K562 (cell line): ENCODE measurements around the gene PIGL. TPM values are rescaled to one million over a fixed set of nuclear protein-coding genes. Genes with fewer than 3 reads are reported as not detected.

Source experiments
- ATAC-seq: fragments of 200-7000 bp; cut with Tn5 transposase; 3 replicates; pipeline ENCODE4 v1.9.1; 2020; ENCODE audit warnings: moderate library complexity
- BruUV-seq: library from RNA; stranded (reverse); fragments of 400-500 nt; replicated peaks from 2 replicates; lab custom pipeline; 2021; lab: Mats Ljungman, UMichigan
- CTCF ChIA-PET: fragments of 300-600 bp; formaldehyde crosslinking; extraction: SDS; loops from one replicate; lab custom pipeline; 2021; ENCODE audit warnings: low intra/inter-chr PET ratio; lab: Yijun Ruan, JAX
- POLR2A ChIA-PET: fragments of 300-600, 350-650 bp; sonication (Branson Sonifier 250); formaldehyde crosslinking; extraction: SDS; loops from one replicate; lab custom pipeline; 2021; ENCODE audit warnings: antibody characterized with exemption, inconsistent platforms; lab: Yijun Ruan, JAX
- DNase-seq, 4 experiments: peaks; one replicate each; pipeline versions ENCODE4 v3.0.0 to v3.0.0-alpha.2; 2011 to 2018; ENCODE audit warnings: low spot score in 3 of 4, mixed read lengths in 3 of 4; ENCODE audit errors: extremely low read depth in 1 of 4
- FAIRE-seq: peaks from 2 replicates; lab custom pipeline; 2011; peaks lifted over from hg19 to GRCh38; lab: Jason Lieb, UNC
- H2AFZ ChIP-seq: 2 replicates; pipeline ENCODE4 v1.6.0; 2011; ENCODE audit warnings: low read depth, low read length, control low read depth, inconsistent platforms
- H3K27ac ChIP-seq: fragments of 200-600 bp; 3 replicates; pipeline ENCODE4 v1.8.0; 2011; ENCODE audit warnings: low read depth, mild to moderate bottlenecking, control low read depth, inconsistent platforms, low read length, moderate library complexity, mixed read lengths; ENCODE audit errors: extremely low read depth
- H3K27me3 ChIP-seq, 2 experiments: fragments of 300-600 bp in 1 of 2; 2 replicates in 1 of 2; 3 replicates in 1 of 2; pipeline versions ENCODE4 v1.6.0 to v1.8.0; 2011; ENCODE audit warnings: inconsistent platforms in 2 of 2, low read length in 2 of 2, mild to moderate bottlenecking in 1 of 2, mixed read lengths in 1 of 2, moderate library complexity in 1 of 2; ENCODE audit not compliant: control insufficient read depth in 2 of 2, insufficient read depth in 2 of 2
- H3K36me3 ChIP-seq: fragments of 300-600 bp; 3 replicates; pipeline ENCODE4 v1.8.0; 2011; ENCODE audit warnings: mild to moderate bottlenecking, low read length, inconsistent platforms; ENCODE audit not compliant: control insufficient read depth, insufficient read depth
- H3K4me1 ChIP-seq, 2 experiments: fragments of 200-600 bp in 1 of 2; replicated peaks in 1 of 2; 2 replicates in 1 of 2; 3 replicates in 1 of 2; pipeline versions ENCODE4 v1.5.1 to v1.8.0; 2011; ENCODE audit warnings: inconsistent platforms in 2 of 2, low read length in 2 of 2, mild to moderate bottlenecking in 1 of 2, mixed read lengths in 1 of 2, moderate library complexity in 1 of 2; ENCODE audit not compliant: control insufficient read depth in 2 of 2, insufficient read depth in 2 of 2
- H3K4me2 ChIP-seq: 2 replicates; pipeline ENCODE4 v1.6.1; 2011; ENCODE audit warnings: low read length, control low read depth, inconsistent platforms, mixed read lengths; ENCODE audit not compliant: insufficient read depth
- H3K4me3 ChIP-seq: fragments of 200-600 bp; sonication (generic), shearing (Covaris generic); 2 replicates; pipeline ENCODE4 v1.5.1; 2016; ENCODE audit warnings: control low read depth, inconsistent platforms
- H3K79me2 ChIP-seq: fragments of 200-600 bp; 3 replicates; pipeline ENCODE4 v1.8.0; 2011; ENCODE audit warnings: low read length, inconsistent platforms; ENCODE audit not compliant: control insufficient read depth, insufficient read depth
- H3K9ac ChIP-seq, 2 experiments: 2 replicates each; pipeline versions ENCODE4 v1.6.0 to v1.6.1; 2011; ENCODE audit warnings: low read depth in 2 of 2, low read length in 2 of 2, control low read depth in 1 of 2, inconsistent platforms in 1 of 2, mild to moderate bottlenecking in 1 of 2, mixed read lengths in 1 of 2; ENCODE audit not compliant: insufficient read depth in 1 of 2
- H3K9me1 ChIP-seq: one replicate; pipeline ENCODE4 v1.6.0; 2011; ENCODE audit warnings: inconsistent platforms, mild to moderate bottlenecking, low read length, moderate library complexity; ENCODE audit not compliant: control insufficient read depth, insufficient read depth
- H3K9me3 ChIP-seq: replicated peaks from 2 replicates; pipeline ENCODE4 v1.5.1; 2011; ENCODE audit warnings: low read depth, low read length, inconsistent platforms; ENCODE audit not compliant: control insufficient read depth, insufficient read depth
- H4K20me1 ChIP-seq: replicated peaks from 2 replicates; pipeline ENCODE4 v1.6.1; 2011; ENCODE audit warnings: low read length, inconsistent platforms, mixed read lengths; ENCODE audit not compliant: control insufficient read depth, insufficient read depth
- ARID3B ChIP-seq: fragments of 250-450 bp; sonication (Bioruptor Pico); IDR thresholded peaks from 2 replicates; pipeline ENCODE4 v1.4.0; 2020; ENCODE audit warnings: borderline replicate concordance
- CBFB ChIP-seq: sonication (generic); formaldehyde crosslinking; IDR thresholded peaks from 2 replicates; pipeline ENCODE4 v1.4.0; 2020; ENCODE audit warnings: mild to moderate bottlenecking, missing genetic modification reagents
- CBX5 ChIP-seq: IDR thresholded peaks from 2 replicates; pipeline ENCODE4 v1.6.1; 2014; ENCODE audit warnings: low read depth, borderline replicate concordance
- HOMEZ ChIP-seq: fragments of 250-450 bp; sonication (Bioruptor Pico); IDR thresholded peaks from 2 replicates; pipeline ENCODE4 v1.4.0; 2020; ENCODE audit warnings: mild to moderate bottlenecking, moderate library complexity
- KDM1A ChIP-seq, 2 experiments: fragments of 450-650 bp; IDR thresholded peaks; 2 replicates each; pipeline ENCODE4 v1.6.1; 2016; ENCODE audit warnings: mild to moderate bottlenecking in 2 of 2
- PBX2 ChIP-seq, 2 experiments: IDR thresholded peaks in 1 of 2; conservative IDR thresholded peaks in 1 of 2; 2 replicates each; pipeline ENCODE4 v1.6.1; 2016; ENCODE audit warnings: low read depth in 2 of 2, mild to moderate bottlenecking in 1 of 2, missing compliant biosample characterization in 1 of 2, missing genetic modification characterization in 1 of 2, moderate library complexity in 1 of 2
- POLR3A ChIP-seq: IDR thresholded peaks from 2 replicates; pipeline ENCODE4 v1.6.1; 2011; ENCODE audit warnings: borderline replicate concordance, mild to moderate bottlenecking, moderate library complexity; ENCODE audit not compliant: insufficient read length, insufficient read depth; ENCODE audit errors: extremely low read depth
- PRMT5 ChIP-seq: sonication (generic); formaldehyde crosslinking; IDR thresholded peaks from 2 replicates; pipeline ENCODE4 v1.5.0; 2020; ENCODE audit warnings: missing genetic modification reagents
- SMARCB1 ChIP-seq: IDR thresholded peaks from 2 replicates; pipeline ENCODE4 v1.6.1; 2011; ENCODE audit warnings: improper control_type of control experiment, low read depth; ENCODE audit not compliant: insufficient read length
- TBP ChIP-seq: optimal IDR thresholded peaks from 2 replicates; pipeline ENCODE3; 2011; ENCODE audit warnings: low read depth, low read length, improper control_type of control experiment
- TEAD4 ChIP-seq, 2 experiments: sonication (generic) in 1 of 2; formaldehyde crosslinking in 1 of 2; IDR thresholded peaks; 2 replicates each; pipeline versions ENCODE4 v1.6.1 to v1.8.0; 2012 to 2022; ENCODE audit warnings: borderline replicate concordance in 1 of 2, inconsistent platforms in 1 of 2, low read length in 1 of 2, mild to moderate bottlenecking in 1 of 2, missing genetic modification reagents in 1 of 2
- TRIM28 ChIP-seq: fragments of 450-650 bp; IDR thresholded peaks from 2 replicates; pipeline ENCODE4 v1.6.1; 2017
- ZBTB2 ChIP-seq: fragments of 450-650 bp; IDR thresholded peaks from 2 replicates; pipeline ENCODE4 v1.6.1; 2016; ENCODE audit warnings: antibody characterized with exemption
- WGBS: fragments of 100-300 bp; shearing (Covaris generic); methylation state at CpG from one replicate; pipeline ENCODE4 v1.1.6; 2016; ENCODE audit warnings: low coverage, mixed read lengths; ENCODE audit not compliant: insufficient coverage; ENCODE audit errors: missing lambda C conversion rate; 5-methylcytosine and 5-hydroxymethylcytosine counted together
- in situ Hi-C: fragments of 300-500 bp; cut with MboI; formaldehyde crosslinking; loops from 4 replicates; pipeline ENCODE4 v1.15.0; 2018; ENCODE audit warnings: inconsistent platforms, mixed read lengths
- intact Hi-C: fragments of 100-400 bp; cut with micrococcal nuclease; formaldehyde crosslinking; loops from 2 replicates; pipeline ENCODE4 v1.14.2; 2022
- polyA plus RNA-seq, 8 experiments: library from polyadenylated mRNA; depleted of rRNA in 4 of 8; stranded (reverse) in 5 of 8; unstranded in 3 of 8; fragments of >200 nt; fragmentation: Nextera tagmentation in 2 of 8; fragmentation: Illumina TruSeq in 1 of 8; extraction: Ambion mirVana in 2 of 8; extraction: Trizol in 1 of 8; gene quantifications; 2 replicates each; pipeline versions ENCODE4 v1.2.1 to v1.2.3, GENCODE V29; 2011 to 2014; ENCODE audit warnings: inconsistent platforms in 1 of 8, missing spikeins in 1 of 8
- total RNA-seq, 7 experiments: library from RNA; depleted of rRNA in 6 of 7; stranded (reverse); fragments of >200 nt in 6 of 7; fragmentation: Illumina TruSeq in 2 of 7; extraction: Trizol in 2 of 7; gene quantifications; 2 replicates each; pipeline versions ENCODE4 v1.2.1 to v1.2.3, GENCODE V29; 2011 to 2021; ENCODE audit warnings: low replicate concordance in 1 of 7

PIGL gene
- total and polyA plus RNA-seq, 9 of the 15 experiments (the other 6 are each of a cell fraction or from before 2014, with no cell fraction given): 19.9 to 55.3 (median 29.6) TPM

- Histone ChIP-seq H3K4me1 (no peaks in the 10 kb centered on the region), H3K9ac (no peak overlapping the region; a peak in 1 of 4 replicates), H4K20me1 (no peaks in the 10 kb centered on the region), H3K9me3 (no peaks in the 10 kb centered on the region), H3K79me2 (peaks cover 18% of the 10 kb centered on the region; the same call in 2 of the 3 replicates), H3K27ac (no peak overlapping the region), H3K36me3 (peaks cover 23% of the 10 kb centered on the region), H3K9me1 (no peaks in the 10 kb centered on the region), H3K4me2 (no peak overlapping the region), H2AFZ (no peak overlapping the region), H3K4me3 (no peak overlapping the region), H3K27me3 (no peaks in the 10 kb centered on the region)
- POLR2A ChIA-PET: no interaction called here
- in situ Hi-C loops: no loop called here
- WGBS: 91% methylated on average over 1 of the region's 1 CpG
- BruUV-seq: no TSS peak
- CTCF ChIA-PET: no interaction called here
- ATAC-seq: no peak
- no peak for FAIRE-seq
- DNase-seq: no peak
- intact Hi-C loops: no loop called here
- TF ChIP-seq TBP (no peak), ZBTB2 (no peak), SMARCB1 (no peak), KDM1A (IDR thresholded peaks at IDR 0.05) (no peak), HOMEZ (CRISPR knock-in tag) (no peak), PRMT5 (CRISPR knock-in tag) (no peak), ARID3B (no peak), CBFB (CRISPR knock-in tag) (no peak), TRIM28 (no peak), TEAD4 (IDR thresholded peaks at IDR 0.05; ENCODE audit: low read length) (no peak), TEAD4 (CRISPR knock-in tag; IDR thresholded peaks at IDR 0.05; ENCODE audit: borderline replicate concordance) (no peak), CBX5 (no peak), POLR3A (no peak), PBX2 (CRISPR knock-in tag; IDR thresholded peaks at IDR 0.05; ENCODE audit: low read depth) (no peak), PBX2 (tag; conservative IDR thresholded peaks at IDR 0.05; ENCODE audit: low read depth) (no peak)
Observed at GRCh38 chr17:16181581-16181980, 35.4 kb upstream of the PIGL start.
